ENCODE measurements around the gene AHSA1.

DNA sequence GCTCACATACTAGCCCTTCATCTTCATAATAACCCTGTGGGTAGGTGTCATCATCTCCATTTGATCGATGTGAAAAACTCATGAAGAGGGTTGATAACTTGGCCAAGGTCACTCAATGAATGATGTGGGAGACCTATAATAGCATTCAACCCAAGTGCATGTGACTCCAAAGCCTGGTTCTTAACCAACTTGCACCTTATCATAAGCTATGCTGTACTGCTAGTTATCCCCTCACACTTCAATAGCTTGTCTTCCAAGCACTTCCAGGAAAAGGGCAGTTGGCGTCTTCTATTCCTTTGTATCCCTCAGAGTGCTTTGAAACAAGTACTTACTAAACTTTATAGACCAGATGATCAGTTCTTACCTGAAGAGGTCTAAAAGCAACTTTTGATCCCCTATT is 15.7 kb upstream of the AHSA1 start:
- TF ChIP-seq, protein P1, sequence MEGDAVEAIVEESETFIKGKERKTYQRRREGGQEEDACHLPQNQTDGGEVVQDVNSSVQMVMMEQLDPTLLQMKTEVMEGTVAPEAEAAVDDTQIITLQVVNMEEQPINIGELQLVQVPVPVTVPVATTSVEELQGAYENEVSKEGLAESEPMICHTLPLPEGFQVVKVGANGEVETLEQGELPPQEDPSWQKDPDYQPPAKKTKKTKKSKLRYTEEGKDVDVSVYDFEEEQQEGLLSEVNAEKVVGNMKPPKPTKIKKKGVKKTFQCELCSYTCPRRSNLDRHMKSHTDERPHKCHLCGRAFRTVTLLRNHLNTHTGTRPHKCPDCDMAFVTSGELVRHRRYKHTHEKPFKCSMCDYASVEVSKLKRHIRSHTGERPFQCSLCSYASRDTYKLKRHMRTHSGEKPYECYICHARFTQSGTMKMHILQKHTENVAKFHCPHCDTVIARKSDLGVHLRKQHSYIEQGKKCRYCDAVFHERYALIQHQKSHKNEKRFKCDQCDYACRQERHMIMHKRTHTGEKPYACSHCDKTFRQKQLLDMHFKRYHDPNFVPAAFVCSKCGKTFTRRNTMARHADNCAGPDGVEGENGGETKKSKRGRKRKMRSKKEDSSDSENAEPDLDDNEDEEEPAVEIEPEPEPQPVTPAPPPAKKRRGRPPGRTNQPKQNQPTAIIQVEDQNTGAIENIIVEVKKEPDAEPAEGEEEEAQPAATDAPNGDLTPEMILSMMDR (conservative IDR thresholded peaks at IDR 0.05), result no peak
- no peak for TF ChIP-seq ZFX (IDR thresholded peaks at IDR 0.05)

Data from C4-2B (cell line).